Amniotic stem cell (primary cell): ENCODE results near the gene NEDD4L.
"Not testable (repeated sequence)": the region's sequence is repeated elsewhere in the genome, so short reads cannot be mapped to it uniquely, and the experiment has no call there.

Experiments used
- DNase-seq: peaks from one replicate; lab custom pipeline; 2025; lab: John Stamatoyannopoulos, UW

Gene NEDD4L

DNA sequence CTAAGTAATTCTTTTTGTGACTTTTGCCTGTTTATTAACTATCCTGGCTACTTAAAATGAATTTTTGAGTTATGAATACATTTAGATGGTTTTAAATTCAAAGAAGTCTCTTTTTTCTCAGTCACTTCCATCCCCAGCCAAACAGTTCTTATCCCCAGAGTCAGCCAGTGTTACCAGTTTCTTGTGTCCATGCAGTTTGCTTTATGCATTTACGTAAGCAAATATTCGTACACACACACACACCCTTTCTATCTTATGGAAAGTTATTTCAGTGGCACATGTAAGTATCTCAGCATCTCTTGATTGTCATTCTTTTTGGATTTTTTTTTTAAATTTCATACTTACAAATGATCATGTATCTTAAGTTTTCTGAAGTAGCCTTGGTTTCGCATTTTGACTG, 113.2 kb downstream of the NEDD4L start:
- no peak for DNase-seq

DNA sequence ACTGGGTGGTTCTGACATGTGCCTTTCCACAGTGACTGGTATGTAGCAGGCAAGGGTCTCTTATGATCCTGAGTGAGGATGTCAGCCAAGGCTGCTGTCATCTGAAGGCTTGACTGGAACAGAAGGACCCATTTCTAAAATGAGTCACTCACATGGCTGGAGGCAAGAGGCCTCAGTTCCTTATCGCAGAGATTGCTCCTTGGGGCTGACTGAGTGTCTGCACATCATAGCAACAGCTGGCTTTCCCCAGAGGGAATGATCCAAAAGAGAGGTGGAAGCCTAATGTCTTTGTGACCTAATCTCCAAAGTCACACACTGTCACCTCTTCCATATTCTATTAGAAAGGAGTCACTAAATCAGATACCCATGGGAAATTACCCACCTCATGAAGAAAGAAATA, 114.0 kb downstream of the NEDD4L start:
- DNase-seq, result no peak

DNA sequence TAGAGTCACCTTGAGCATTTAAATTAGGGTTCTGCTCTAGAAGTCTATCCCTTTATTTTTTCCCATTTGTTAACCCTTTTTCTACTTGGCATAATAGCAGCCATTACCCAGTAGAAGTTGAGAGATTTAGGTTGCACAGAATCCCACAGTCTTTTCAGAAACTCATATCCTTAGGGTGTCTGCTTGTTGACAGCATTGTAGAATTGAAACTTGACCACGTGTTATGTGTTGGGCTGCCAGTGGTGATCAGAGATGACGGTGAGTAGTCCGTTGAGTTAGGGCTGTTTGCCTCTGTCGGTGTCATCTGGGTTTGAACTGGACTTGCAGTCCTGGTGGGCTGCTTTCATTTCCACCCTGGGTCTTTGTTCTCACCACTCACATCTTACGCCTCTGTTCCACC, 114.4 kb downstream of the NEDD4L start:
- no peak for DNase-seq

DNA sequence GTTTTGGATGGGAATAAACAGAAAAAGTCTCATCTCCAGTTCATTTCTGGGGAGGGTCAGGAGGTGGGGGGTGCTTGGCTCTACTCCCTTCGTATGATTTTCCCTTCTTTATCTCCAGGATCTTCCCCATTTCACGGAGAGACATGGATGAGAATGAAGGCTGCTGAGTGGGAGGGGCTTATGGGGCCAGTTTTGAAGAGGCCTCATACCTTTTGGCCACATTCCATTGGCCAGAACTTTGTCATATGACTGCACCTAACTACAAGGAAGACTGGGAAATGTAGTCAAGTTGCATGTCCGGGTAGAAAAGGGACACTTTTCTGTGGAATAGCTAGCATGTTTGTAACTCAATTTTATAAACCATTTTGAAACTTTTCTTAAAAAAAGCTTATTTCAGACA, 117.6 kb downstream of the NEDD4L start:
- DNase-seq, result no peak

DNA sequence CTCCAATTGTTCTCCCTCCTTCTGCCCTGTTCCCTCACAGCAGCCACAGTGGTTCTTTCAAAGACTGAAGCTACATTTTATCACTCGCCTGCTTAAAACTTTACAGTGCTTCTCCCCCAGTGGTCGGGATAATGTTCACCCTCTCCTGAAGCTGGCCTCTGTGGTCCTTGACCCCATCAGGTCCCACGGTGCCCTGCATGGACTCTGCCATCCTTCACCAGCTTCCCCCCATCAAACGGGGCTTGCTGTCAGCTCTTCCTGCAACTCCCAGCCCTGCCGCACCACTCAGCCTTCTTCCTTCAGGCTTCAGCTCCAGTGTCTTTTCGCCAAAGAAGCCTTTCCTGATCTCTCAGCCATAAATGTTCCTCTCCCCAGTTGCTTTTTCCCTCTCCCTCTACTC, 118.1 kb downstream of the NEDD4L start:
- no peak for DNase-seq

DNA sequence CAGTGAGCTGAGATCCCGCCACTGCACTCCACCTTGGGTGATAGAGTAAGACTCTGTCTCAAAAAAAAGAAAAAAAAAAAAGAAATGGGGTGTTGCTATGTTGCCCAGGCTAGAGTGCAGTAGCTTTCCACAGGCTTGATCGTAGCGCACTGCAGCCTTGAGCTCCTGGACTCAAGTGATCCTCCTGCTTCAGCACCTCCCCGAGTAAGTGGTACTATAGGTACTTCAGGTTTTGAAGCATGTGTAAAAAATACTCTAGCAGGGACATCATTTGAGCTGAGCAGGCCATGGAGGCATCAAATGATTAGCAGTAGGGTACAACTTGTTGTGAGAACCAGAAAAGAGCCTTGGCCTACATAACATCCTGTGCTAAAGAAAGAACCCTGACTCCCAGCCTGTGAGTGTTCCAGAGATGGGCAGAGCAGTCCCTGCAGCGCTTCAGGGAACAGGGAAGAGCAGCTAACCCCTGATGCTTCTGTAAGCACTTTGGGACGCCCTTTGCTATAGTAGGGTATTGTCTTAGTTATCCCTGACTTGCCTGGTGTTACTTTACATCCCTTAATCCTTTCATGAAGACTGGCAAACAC, 119.1 kb downstream of the NEDD4L start:
- no peak for DNase-seq

DNA sequence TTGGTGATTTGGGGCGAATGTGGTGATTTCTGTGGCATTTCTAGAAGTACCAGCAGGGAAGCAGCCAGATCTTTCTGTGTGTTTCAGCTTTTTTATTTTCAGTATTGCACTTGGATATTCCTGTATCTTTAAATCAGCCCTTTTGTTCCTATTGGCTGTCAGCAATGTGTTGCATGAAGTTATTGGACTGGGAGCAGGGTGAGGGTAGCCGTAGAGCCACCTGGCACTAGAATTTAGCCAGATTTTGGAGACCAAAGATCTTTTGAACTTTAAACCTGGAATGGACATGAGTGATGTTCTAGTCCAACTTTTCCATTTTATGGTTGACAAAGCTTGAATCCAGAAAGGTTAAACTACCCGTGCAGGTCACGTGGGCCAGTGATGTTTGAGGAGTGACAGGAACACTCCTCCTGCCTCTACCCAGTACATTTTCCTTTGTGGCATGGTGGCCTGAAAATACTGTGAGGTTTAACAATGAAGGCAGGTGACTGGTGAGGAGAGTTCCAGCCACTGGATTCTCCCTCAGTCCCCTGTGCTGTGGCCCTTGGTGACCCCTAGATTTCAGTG, 122.3 kb downstream of the NEDD4L start:
- no peak for DNase-seq

DNA sequence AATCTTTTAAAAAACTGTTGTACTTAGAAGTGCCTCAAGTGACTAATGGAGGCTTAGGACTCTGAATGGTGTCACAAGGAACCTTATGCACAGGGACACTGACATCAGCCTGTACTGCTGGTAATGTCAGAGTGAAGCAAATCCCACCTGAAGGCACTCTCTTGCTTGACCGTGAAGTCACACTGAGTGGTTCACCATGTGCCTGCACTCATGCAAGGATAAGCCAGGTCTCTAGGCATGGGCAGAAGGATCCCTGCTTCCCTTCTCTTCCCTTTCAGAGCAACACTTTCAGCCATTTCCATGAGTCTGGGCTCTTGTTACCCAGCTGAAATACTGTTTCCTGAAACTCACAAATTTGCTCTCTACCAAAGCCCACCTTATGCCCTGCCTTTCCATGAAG, 123.0 kb downstream of the NEDD4L start:
- no peak for DNase-seq

DNA sequence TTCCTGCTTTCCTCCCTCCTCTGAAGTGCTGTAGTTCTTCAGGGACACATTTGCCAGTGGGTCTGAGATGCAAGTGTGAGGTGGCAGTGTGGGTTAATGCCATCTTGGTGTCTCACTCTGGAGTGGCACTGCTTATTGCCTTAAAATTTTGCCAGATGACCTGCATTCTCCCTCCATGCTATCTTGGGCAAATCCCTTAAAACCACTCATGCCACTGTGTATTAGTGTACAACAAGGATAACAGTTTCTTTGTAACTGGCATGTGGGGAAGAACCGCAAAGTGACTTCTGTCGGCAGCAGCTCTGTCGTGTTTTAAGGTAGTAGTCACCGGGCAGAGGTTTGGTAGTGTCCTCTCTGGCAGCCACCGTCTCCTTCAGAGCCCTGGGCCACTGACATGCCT, 124.2 kb downstream of the NEDD4L start:
- no peak for DNase-seq

DNA sequence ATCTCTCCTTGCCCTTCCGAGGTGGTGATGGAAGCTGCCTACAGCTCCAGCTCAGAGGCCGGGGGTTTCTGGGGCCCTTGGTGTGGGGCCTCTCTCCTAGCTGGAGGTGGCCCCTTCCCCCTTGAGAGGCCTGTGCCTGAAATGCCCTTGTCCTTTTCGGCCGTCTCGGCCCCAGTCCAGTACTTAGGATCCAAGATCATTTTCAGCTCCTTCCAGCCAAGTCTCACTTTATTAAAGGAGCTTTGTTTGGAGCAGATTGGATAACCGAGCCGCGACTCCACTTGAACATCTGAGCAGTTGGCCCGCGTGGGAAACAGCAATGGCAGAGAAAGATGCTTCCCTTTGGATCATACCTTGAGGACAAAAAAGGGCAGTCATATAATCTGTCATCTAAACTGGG, 125.0 kb downstream of the NEDD4L start:
- DNase-seq, result no peak

DNA sequence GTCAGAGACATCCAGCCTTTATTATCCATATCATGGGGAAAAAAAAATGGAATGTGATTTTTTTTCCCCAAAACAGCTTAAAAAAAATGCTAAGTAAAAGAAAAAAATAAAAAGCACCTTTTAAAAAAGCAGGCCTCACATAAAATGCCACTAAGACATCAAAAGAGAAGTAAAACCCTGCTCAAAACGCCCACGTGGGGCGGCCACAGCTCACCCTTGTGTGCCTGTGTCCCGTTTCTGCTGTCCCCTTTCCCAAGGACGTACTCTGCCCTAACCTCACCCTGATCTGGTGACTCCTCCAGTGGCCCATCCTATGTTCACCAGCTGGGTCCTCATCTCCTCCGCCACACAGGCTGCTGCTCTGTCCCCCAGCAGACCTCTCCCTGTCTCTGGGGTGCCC, 125.4 kb downstream of the NEDD4L start:
- no peak for DNase-seq

DNA sequence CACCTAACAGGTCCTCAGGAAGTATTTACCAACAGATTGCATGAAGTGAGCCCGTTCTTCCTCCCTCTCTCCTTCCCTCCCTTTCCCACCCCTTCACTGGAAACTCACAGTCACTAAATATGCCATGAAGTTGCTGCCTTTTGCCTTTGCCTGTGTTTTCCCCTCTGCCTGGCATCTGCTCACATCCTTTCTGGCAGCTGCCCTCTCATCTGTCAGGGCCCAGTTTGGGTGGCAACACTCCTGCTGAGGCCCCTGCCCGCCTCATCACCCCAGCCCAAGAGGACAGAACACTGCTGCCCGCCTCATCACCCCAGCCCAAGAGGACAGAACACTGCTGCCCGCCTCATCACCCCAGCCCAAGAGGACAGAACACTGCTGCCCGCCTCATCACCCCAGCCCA, 126.0 kb downstream of the NEDD4L start:
- DNase-seq, result not testable (repeated sequence)

DNA sequence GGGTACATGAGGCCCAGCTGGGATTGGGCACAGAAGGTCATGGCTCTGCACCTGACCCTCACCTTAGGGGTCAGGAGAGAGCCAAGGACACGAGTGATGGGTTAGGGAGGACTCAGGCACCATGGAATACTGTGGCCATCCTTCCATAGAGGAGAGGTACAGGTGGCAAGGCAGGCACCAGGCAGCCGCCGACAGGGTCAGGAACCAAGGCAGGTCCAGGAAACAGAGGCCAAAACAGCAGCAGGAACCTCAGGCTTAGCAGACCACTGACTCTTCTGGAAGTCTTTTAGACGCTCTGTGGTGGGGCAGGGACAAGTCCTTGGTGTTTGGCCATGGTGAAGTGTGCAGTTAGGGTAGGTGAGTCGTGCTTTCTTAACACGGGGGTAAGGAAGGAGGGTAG, 128.0 kb downstream of the NEDD4L start:
- DNase-seq, result no peak

DNA sequence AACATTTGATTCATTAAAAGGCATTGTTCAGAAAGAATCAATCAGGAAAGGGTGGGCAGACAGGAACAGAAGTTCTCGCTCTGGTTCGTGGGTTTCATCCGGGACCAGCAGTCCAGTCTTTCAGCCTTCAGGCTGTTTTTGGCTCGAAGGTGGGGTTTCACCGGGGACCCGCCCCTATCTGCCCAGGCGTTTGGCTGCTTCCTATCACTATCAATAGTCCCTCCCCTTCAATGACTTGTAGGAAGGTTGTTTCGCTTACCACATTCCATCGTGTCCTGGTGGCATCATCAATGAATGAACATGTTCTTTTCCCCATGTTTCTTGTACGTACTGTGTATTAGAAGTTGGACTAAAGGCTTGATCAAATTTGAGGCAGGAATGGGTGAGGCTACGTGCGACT, 130.3 kb downstream of the NEDD4L start:
- no peak for DNase-seq

DNA sequence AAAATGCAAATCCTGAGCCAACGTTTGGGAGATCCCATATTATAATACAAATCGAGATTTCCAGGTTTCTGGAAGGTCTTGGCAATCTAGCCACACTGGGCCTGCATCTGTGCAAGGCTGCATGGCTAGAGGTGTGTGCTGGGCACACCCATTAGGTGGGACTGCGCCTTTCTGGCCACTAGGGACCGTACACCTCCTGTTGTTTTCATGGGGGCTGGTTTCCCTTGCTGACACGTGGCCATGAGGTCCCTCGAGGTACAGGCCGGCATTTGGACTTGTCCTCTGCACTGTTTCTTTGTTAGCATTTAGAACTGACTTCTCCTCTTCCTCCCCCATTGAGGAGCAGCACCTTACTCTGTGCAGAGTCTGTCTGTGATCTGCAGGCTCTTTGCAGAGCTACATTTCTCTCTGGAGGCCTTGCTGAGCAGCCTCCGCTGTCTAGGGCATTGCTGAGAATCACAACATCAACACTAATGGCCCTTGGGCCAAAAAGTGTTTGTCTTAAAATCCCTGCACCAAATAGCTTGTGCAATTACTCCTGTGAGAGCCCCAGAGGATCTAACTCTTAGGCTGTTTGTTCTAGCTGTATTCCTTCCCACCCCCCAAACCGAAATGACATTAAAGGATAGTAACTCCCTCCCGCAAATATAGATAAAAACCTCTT, 131.2 kb downstream of the NEDD4L start:
- DNase-seq, result no peak

DNA sequence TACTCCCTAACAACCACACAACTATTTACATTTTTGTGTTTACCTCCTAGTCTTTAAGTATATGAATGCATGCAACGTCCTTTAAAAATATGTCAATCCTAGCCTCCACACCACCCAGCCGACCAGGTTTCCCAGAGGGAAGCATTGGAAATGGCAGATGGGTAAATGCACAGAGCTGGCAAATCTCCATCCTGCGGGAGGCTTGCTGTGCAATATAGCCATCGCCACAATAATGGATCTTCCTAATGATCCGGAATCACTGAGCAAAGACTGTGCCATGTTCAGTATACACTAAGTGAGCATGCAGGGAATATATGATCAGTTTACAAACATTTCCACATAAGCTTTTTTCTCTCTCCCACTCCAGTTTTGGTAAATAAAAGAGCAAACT, 131.8 kb downstream of the NEDD4L start:
- DNase-seq, result no peak

DNA sequence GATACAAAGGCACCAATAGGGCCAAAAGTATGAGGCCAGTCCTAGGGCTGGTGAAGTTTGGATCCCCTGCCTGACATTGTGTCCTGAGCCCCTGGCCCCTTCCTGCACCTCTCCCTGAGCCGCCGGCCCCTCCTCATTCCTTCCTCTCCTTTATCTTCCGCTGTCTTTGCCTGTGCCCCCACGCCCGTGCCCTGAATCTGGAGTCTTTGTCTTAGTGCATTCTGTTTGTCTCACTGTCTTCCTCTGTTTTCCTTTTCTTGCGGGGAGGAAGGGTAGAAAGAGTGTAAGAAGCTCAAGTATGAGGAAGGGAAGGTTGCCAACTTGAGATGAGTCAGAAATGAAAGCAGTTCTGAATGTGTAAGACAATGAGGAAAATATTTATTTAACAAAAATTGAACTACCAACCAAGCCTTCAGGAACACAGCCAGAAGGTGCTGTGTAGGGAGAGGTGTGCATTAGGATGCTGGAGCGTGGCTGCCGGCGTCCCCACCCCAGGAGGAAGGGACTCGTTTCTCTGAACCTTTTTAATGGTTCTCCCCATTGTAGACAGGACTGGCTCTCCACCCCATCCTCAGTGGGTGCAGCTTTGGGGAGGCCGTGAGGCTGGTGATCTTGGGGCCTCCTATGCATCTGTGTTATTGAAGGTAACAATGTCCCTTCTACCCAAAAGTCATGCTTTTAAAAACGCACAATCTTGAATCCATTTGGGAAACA, 133.1 kb downstream of the NEDD4L start:
- DNase-seq, result peak; percentile 83

DNA sequence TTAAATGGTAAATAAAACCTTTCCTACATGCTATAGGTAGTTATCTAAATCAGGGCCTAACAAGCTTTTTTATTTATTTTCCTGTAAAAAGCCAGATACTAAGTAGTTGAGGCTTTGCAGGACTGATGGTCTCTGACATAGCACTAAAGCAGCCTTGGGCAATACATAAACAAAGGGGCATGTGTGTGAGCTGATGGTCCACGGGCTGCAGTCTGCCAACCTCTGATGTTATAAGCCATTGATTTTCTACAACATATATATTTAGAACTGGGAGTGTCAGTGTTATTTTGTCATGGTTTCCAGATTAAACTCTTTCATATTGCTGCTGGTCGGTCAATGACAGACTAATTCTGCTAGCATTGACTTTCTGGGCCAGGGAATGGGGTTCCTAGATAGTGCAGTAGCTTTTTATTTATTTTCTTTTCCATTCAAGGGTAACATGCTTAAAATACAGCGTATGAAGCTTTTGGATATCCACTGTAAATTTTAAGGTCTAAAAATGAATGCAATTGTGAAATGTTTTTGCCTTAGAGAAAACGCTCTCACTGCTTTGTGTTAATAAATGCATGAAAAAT, 134.0 kb downstream of the NEDD4L start:
- DNase-seq, result no peak

DNA sequence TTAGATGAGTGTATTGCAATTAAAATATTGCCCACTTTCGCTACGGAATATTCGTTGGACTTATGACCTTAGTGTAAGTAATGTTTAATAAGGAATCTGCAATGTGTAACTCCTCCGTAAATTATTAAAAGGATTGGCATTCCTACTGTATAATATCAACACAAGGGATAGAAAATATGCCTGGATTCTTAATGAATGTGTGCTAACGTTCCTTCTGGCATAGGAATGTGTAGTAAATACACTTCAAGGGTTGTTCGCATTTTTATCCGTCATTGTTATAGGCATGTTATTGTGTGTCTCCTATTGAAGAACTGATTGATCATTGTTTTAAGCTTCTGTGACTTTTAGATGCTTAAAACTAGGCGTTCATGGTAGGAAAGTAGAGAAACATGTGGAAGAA, 134.5 kb downstream of the NEDD4L start:
- no peak for DNase-seq

DNA sequence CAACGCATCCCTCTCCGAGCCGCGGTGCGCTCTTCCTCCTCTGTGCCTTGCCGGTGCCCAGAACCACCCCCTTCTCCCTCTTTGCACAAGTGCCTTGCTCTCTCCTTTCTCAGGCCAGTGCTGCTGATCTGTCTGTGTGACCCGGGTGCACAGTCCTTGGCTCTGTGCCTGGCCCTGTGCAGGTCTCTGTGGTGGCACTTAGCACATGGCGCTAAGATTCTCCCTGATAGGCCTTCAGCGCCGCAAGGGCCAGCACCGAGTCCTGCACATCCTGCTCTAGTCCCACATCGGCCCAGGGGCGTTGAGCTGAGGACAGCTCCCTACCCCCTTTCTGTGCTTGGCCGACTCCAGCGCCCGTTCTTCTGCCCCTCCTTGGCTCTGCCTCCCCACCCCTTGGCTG, 136.1 kb downstream of the NEDD4L start:
- DNase-seq, result no peak

DNA sequence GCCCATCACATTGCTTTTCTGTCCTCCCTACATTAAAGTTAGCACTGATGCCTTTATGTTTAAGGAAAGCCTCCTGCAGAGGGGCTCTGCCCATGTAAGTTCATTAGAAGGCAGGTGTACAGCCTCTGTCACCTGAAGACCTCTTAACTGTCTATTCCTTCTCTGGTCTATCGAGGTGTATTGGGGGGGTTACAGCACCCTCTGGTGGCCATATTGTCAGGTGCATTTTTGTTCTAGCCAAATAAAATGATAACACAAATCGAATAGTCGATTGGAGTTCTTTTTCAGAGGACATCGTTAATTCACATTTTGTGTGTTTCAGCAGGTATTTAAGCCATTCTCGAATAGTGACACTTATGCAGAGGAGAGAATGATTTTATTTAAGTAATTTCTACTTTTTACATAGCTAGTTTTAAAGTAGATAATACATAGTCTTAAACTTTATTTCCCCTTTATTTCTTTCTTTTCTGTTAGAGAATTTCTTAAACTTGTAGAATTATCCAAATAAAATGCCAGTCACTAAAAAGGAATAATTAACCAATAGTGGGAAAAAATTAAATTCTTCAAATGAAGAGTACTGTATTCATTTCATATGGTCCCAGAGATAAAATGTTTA, 136.8 kb downstream of the NEDD4L start:
- no peak for DNase-seq

DNA sequence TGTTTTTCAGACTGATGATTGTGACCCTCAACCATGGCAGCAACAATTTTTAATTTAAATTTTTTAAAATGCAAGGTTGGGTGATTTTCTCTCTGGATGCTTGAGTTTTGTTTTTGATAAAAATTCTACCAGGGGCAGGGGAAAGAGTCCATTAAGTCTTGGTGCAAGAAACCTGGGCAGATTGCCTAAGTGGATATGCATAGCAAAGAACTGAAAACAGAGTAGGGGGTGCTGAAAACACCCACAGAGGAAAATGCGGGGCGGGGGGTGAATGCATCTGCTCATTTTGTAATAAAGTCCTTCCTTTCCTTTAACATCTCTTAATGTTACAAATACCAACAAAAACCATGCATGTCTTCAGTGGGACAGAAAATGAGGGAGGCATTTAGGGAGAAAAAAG, 138.0 kb downstream of the NEDD4L start:
- DNase-seq, result no peak

DNA sequence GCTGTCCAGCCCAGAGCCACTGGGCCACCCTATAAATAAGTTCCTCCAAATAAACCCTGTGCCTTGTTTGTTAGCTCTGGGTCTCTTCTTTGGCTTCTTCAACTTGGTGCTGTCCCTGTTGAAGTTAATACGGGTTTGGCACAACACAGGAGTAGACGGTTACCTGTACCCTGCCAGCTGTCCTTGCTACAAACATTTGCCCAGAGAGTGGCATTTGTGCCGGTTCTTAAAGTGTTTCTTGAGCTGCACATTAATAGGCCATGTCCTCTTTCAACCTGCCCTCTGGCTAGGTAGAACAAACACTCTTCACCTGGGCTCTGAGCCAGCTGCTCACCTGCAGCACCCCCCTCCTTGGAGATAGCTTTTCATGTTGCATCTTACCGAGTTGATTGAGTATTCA, 139.2 kb downstream of the NEDD4L start:
- no peak for DNase-seq
